ENCODE measurements around the gene CATSPERE. TPM values are rescaled to one million over a fixed set of nuclear protein-coding genes. Genes with fewer than 3 reads are reported as not detected.

Gene CATSPERE
- total RNA-seq, 2 experiments from 2014 or later, result 0.23 to 0.93 TPM

DNA sequence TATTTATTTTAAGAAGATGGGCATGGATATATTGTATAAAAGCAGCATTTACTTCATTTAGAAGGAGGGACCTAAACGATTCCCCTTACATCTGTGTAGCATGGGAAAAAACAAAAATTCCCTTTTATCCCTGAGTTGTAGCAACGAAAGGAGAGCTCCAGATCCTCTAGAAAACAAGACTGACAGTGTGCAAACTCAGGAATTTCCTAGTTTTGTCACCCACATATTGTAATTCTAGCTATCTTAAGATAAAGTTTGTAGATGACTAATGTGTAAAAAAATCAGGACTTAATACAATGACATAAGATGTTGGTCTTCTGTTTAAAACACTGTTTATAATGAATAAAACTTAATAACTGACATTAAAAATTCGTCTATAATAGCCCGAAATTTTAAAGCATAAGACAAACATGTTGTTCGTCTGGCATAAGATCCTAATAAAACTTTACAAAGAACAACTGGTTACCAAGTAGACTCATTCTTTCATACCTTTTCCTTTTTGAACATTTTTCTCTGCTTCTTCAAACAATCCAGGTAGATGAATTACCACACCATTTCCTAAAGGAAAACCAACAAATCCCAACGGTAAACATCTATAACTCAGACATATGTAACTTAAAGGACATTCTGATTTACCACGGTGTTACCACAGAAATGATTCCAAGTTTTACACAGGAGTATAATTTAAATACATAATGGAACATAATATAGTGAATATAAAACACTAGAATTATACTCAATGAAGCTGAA is 24.6 kb upstream of the CATSPERE start:
- peaks cover 22% of the 10 kb centered on the region for H3K4me1 Mint-ChIP-seq
- H3K27ac Mint-ChIP-seq, result no peak overlapping the region
- CTCF ChIA-PET, result no interaction called here
- H3K27me3 Mint-ChIP-seq, result no peaks in the 10 kb centered on the region
- POLR2A ChIA-PET, result interaction anchor here (1.1 kb wide), 1 partner anchor 10 kb away, joined by 4 read pairs; no protein-coding TSS in a partner anchor
- H3K36me3 Mint-ChIP-seq (ENCODE audit: low read depth), result peaks cover 33% of the 10 kb centered on the region
- DNase-seq, result no peak
- no peaks in the 10 kb centered on the region for H3K9me3 Mint-ChIP-seq
- no peak overlapping the region for H3K4me3 Mint-ChIP-seq

DNA sequence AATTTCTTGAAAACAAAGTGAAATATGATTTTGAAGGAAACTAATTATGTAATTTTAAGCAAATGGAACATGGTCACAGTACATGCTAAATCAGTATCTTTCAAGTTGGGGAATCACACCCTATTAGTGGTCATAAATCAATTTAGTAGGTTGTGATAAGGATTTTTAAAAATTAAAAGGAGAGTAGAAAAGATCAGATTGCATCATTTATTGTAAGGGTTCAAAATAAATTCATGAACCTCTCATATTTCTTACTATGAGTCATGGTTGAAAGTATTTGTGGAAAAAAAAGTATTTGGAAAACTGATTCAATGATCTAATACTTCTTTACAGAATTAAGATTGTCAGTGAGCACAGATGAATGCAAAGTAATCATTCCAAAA is 24.0 kb upstream of the CATSPERE start:
- no peak for DNase-seq
- ChIA-PET CTCF (no interaction called here), POLR2A (no interaction called here)
- Mint-ChIP-seq H3K27me3 (no peaks in the 10 kb centered on the region), H3K27ac (no peak overlapping the region), H3K4me3 (no peak overlapping the region), H3K9me3 (no peaks in the 10 kb centered on the region), H3K4me1 (peaks cover 22% of the 10 kb centered on the region), H3K36me3 (ENCODE audit: low read depth) (peaks cover 28% of the 10 kb centered on the region)

GRCh38 chr1:244439391-244440032 is 21.6 kb upstream of the CATSPERE start:
- CTCF ChIA-PET, result no interaction called here

DNA sequence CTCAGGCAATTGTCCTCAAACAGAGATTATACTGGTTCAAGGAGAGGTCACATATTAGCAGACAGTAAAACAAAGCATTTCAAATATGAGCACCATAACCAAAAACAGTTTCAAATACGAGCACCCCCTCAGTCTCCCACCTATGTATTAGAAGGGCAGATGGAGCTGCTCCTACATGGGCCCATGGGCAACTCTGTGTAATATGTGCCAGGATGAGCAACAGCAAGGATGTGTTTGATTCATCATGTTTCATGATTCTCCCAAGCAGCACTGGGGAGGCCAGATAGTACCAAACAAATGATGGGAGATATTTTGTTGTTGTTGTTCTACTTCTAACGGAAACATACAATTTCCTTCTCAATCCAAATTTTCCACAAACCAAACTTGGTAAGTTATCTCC is 18.2 kb upstream of the CATSPERE start:
- Mint-ChIP-seq H3K36me3 (ENCODE audit: low read depth) (peaks cover 29% of the 10 kb centered on the region), H3K4me3 (no peak overlapping the region), H3K9me3 (no peaks in the 10 kb centered on the region), H3K27me3 (no peaks in the 10 kb centered on the region), H3K27ac (no peak overlapping the region), H3K4me1 (peaks cover 33% of the 10 kb centered on the region)
- ChIA-PET POLR2A (interaction anchor here (1.0 kb wide), 1 partner anchor 8 kb away, joined by 3 read pairs; no protein-coding TSS in a partner anchor), CTCF (interaction anchor here (1.1 kb wide), 1 partner anchor 28 kb away, joined by 3 read pairs; no protein-coding TSS in a partner anchor)
- DNase-seq, result no peak

More at GRCh38 chr1:244439391-244440032, 21.6 kb upstream of the CATSPERE start:
- peaks cover 22% of the 10 kb centered on the region for H3K4me1 Mint-ChIP-seq
- H3K36me3 Mint-ChIP-seq (ENCODE audit: low read depth), result peaks cover 26% of the 10 kb centered on the region
- no peaks in the 10 kb centered on the region for H3K27me3 Mint-ChIP-seq
- H3K27ac Mint-ChIP-seq, result no peak overlapping the region
- H3K4me3 Mint-ChIP-seq, result no peak overlapping the region
- no peak for DNase-seq
- POLR2A ChIA-PET, result no interaction called here
- no peaks in the 10 kb centered on the region for H3K9me3 Mint-ChIP-seq

DNA sequence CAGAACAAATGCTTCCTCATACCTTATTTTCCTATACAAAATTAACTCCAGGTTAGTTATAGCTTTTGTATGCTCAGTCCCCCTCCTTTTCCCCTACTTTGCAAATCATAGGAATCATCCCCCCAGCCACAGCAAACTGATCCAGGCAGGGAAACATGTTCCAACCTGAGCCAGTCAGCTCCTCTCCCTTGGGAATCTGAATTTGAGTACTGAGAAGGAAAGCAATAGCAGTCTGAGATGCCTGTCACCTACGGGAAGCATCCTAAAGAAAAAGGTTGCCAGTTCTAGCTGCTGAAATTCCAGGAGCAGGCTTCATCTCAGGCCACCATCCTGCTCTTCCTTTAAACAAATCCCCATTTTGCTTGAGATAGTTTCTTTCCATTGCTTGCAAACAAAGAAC is 16.2 kb upstream of the CATSPERE start:
- H3K4me3 Mint-ChIP-seq, result no peak overlapping the region
- no peaks in the 10 kb centered on the region for H3K9me3 Mint-ChIP-seq
- POLR2A ChIA-PET, result no interaction called here

DNA sequence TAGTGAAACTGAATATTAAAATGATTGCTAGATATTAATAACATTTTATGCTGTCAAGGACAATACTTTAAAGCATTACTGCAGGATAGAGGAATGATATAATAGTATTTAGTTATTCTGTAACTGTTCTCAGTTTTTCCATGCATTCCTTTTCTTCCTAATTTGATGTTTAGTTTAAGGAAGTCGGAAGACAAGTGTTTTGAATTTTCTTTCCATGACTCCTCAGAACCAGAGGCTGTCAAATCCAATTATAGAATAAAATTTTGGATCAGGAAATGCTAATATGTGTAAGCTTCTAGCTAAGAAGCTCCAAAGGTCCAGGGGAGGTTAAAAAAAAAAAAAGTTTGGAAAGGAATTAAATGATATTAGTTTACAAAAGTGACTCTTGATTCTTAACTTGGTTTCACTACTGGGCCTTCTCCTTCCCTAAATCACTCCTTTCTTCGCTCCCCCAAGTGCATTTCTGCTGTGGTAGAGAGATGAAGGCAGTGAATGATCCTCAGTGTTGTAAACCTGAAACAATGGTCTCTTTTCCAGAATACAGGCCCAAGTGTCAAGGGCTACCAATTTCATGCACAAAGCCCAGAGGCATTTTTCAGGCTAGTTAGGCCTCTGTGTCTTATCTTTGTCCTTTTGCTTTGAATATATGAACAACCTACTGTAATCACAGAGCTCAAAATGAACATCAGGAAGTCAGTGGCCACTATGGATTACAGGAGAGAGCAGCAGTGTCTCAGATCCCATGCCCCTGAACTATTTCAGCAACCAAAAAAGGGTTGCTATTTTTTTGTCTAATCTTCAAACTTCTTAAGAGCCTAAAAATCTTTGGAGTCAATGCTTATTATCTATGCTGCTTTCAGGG is 15.5 kb upstream of the CATSPERE start:
- no peak for DNase-seq
- POLR2A ChIA-PET, result interaction anchor here (1.4 kb wide), 1 partner anchor 10 kb away, joined by 4 read pairs; no protein-coding TSS in a partner anchor
- no peaks in the 10 kb centered on the region for H3K27me3 Mint-ChIP-seq
- peaks cover 49% of the 10 kb centered on the region for H3K4me1 Mint-ChIP-seq
- no peaks in the 10 kb centered on the region for H3K9me3 Mint-ChIP-seq
- H3K4me3 Mint-ChIP-seq, result no peak overlapping the region
- CTCF ChIA-PET, result no interaction called here
- no peak overlapping the region for H3K27ac Mint-ChIP-seq
- peaks cover 47% of the 10 kb centered on the region for H3K36me3 Mint-ChIP-seq (ENCODE audit: low read depth)

More for the DNA sequence above, 16.2 kb upstream of the CATSPERE start:
- H3K4me1 Mint-ChIP-seq, result peaks cover 42% of the 10 kb centered on the region
- H3K27ac Mint-ChIP-seq, result no peak overlapping the region
- no peak for DNase-seq
- CTCF ChIA-PET, result interaction anchor here (0.6 kb wide), 1 partner anchor 89 kb away, joined by 4 read pairs; no protein-coding TSS in a partner anchor
- peaks cover 42% of the 10 kb centered on the region for H3K36me3 Mint-ChIP-seq (ENCODE audit: low read depth)
- H3K27me3 Mint-ChIP-seq, result no peaks in the 10 kb centered on the region

GRCh38 chr1:244447024-244447423 is 14.0 kb upstream of the CATSPERE start:
- H3K27me3 Mint-ChIP-seq, result no peaks in the 10 kb centered on the region
- peaks cover 50% of the 10 kb centered on the region for H3K4me1 Mint-ChIP-seq
- no peak overlapping the region for H3K4me3 Mint-ChIP-seq
- H3K36me3 Mint-ChIP-seq (ENCODE audit: low read depth), result peaks cover 50% of the 10 kb centered on the region
- CTCF ChIA-PET, result no interaction called here
- POLR2A ChIA-PET, result interaction anchor here (0.7 to 1.5 kb wide), 3 partner anchors 11 to 122 kb away, joined by 4 read pairs; partner anchors contain the start of gene CATSPERE
- no peak overlapping the region for H3K27ac Mint-ChIP-seq
- DNase-seq, result no peak
- H3K9me3 Mint-ChIP-seq, result no peaks in the 10 kb centered on the region

- Mint-ChIP-seq H3K27ac (no peak overlapping the region), H3K27me3 (no peaks in the 10 kb centered on the region), H3K4me3 (no peak overlapping the region), H3K4me1 (peaks cover 54% of the 10 kb centered on the region), H3K9me3 (no peaks in the 10 kb centered on the region), H3K36me3 (ENCODE audit: low read depth) (peaks cover 50% of the 10 kb centered on the region)
- POLR2A ChIA-PET, result interaction anchor here (0.8 to 1.5 kb wide), 3 partner anchors 47 to 123 kb away, joined by 3 to 4 read pairs (median 3); no protein-coding TSS in a partner anchor
- DNase-seq, result no peak
- CTCF ChIA-PET, result no interaction called here
Measured at GRCh38 chr1:244447552-244447951, 13.5 kb upstream of the CATSPERE start.

- H3K27me3 Mint-ChIP-seq, result no peaks in the 10 kb centered on the region
- peaks cover 49% of the 10 kb centered on the region for H3K36me3 Mint-ChIP-seq (ENCODE audit: low read depth)
- ChIA-PET POLR2A (interaction anchor here (0.8 to 1.3 kb wide), 3 partner anchors 33 to 123 kb away, joined by 3 read pairs; no protein-coding TSS in a partner anchor), CTCF (no interaction called here)
- H3K9me3 Mint-ChIP-seq, result no peaks in the 10 kb centered on the region
- peaks cover 59% of the 10 kb centered on the region for H3K4me1 Mint-ChIP-seq
- no peak overlapping the region for H3K4me3 Mint-ChIP-seq
- DNase-seq, result no peak
- no peak overlapping the region for H3K27ac Mint-ChIP-seq
Measured at GRCh38 chr1:244448279-244449036, 12.6 kb upstream of the CATSPERE start.

- ChIA-PET POLR2A (interaction anchor here (0.7 to 2.8 kb wide), 10 partner anchors 8 to 1195 kb away, joined by 3 to 14 read pairs (median 4); partner anchors contain the start of genes CEP170 and COX20), CTCF (interaction anchor here (1.3 kb wide), 1 partner anchor 37 kb away, joined by 3 read pairs; no protein-coding TSS in a partner anchor)
- H3K4me1 Mint-ChIP-seq, result peaks cover 56% of the 10 kb centered on the region
- peak overlapping the region; percentile 93 for H3K27ac Mint-ChIP-seq
- peak overlapping the region; percentile 90 for H3K4me3 Mint-ChIP-seq
- peaks cover 42% of the 10 kb centered on the region for H3K36me3 Mint-ChIP-seq (ENCODE audit: low read depth)
- H3K9me3 Mint-ChIP-seq, result no peaks in the 10 kb centered on the region
- H3K27me3 Mint-ChIP-seq, result no peaks in the 10 kb centered on the region
- no peak for DNase-seq
Measured at GRCh38 chr1:244449936-244450508, 11.1 kb upstream of the CATSPERE start.

DNA sequence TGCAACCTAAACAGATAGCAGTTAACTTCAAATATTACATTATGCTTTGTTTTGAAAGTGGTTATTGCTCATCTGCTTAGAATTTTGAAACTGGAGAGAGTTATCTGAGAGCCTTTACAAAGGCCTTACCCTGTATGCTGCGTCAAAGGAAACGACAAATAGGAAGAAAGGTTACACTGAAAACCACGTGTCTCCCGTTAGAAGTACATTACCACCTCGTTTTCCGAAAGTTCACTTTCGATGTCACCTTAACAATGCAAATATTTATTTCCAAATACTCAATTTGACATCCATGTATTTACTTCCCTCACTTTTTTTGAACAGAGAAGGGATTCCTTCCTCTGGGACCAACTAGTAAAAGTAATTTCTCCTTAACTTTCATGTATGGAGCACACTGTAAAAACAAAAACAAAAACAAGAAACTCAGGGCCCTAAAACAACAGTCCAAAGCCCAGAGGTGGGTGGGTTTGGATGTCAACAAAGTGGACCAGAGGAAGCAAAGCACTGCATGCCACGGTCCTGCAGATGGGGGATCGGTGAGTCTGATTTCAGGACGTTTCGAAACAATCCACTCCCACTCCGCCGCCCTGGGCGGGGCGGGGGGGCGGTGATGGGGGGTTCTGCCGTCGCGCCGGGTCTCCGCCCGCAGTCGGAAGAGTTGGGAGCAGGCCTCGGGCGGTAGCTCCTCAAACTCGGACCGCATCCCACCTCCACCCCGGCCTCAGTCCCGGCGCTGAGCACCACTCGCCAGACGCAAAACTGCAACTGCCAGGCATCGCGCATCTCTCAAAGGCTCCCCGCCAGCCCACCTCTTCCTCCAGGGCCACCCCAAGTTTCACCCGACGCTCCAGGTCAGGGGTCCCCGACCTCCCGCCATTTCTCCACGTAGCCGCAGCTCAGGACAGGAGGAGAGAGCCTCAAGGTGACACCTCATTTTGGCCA is 10.2 kb upstream of the CATSPERE start:
- H3K27ac Mint-ChIP-seq, result peak overlapping the region; percentile 93
- no peaks in the 10 kb centered on the region for H3K27me3 Mint-ChIP-seq
- peaks cover 49% of the 10 kb centered on the region for H3K4me1 Mint-ChIP-seq
- DNase-seq, result peak; percentile 57
- CTCF ChIA-PET, result interaction anchor here (1.0 to 1.3 kb wide), 3 partner anchors 20 to 151 kb away, joined by 3 to 4 read pairs (median 3); no protein-coding TSS in a partner anchor
- H3K36me3 Mint-ChIP-seq (ENCODE audit: low read depth), result peaks cover 36% of the 10 kb centered on the region
- H3K4me3 Mint-ChIP-seq, result peak overlapping the region; percentile 90
- no peaks in the 10 kb centered on the region for H3K9me3 Mint-ChIP-seq
- POLR2A ChIA-PET, result interaction anchor here (0.7 to 2.8 kb wide), 18 partner anchors 8 to 521 kb away, joined by 3 to 19 read pairs (median 4); partner anchors contain the start of genes CATSPERE, COX20, DESI2 and HNRNPU
